ENCODE results near the gene C6orf118. TPM values are rescaled to one million over a fixed set of nuclear protein-coding genes. Genes with fewer than 3 reads are reported as not detected.

Gene C6orf118
- total and polyA plus RNA-seq, 2 of the 13 experiments (the other 11 are each of a cell fraction or from before 2014, with no cell fraction given) = not detected

- Histone ChIP-seq H3K4me1 (ENCODE audit: insufficient read depth, low read length) (no peaks in the 10 kb centered on the region), H4K20me1 (ENCODE audit: insufficient read depth, low read length) (no peaks in the 10 kb centered on the region), H3K27me3 (ENCODE audit: control insufficient read depth in 1 of 2, insufficient read depth in 2 of 2, low read length in 2 of 2) (no peaks in the 10 kb centered on the region), H3K27ac (ENCODE audit: extremely low read length, insufficient read depth, low read length) (no peak overlapping the region), H3K79me2 (ENCODE audit: insufficient read depth, low read length) (no peaks in the 10 kb centered on the region), H3K9ac (ENCODE audit: insufficient read depth, low read depth, low read length) (no peak overlapping the region), H3K36me3 (replicated peaks in 1 of 2; ENCODE audit: control insufficient read depth in 1 of 2, insufficient read depth in 2 of 2, low read length in 2 of 2) (no peaks in the 10 kb centered on the region), H3K4me3 (replicated peaks in 1 of 3; ENCODE audit: insufficient read depth in 1 of 3, low read depth in 2 of 3, low read length in 3 of 3) (no peak overlapping the region), H3K9me3 (ENCODE audit: low read length) (peaks cover 34% of the 10 kb centered on the region), H3K4me2 (ENCODE audit: low read depth, low read length) (no peak overlapping the region), H2AFZ (ENCODE audit: low read length) (no peak overlapping the region)
- WGBS (ENCODE audit: low lambda C conversion rate) = 12% methylated on average over 12 of the region's 12 CpGs
- POLR2A ChIA-PET = no interaction called here
- FAIRE-seq (no peak), DNase-seq (ENCODE audit: low spot score) (no peak), ATAC-seq (no peak)
- in situ Hi-C loops (cut with HindIII; ENCODE audit: extremely low pct_ligation_motif_present, low pct_unique_long_range_greater_than_20kb) = no loop called here
- CTCF ChIA-PET (ENCODE audit: low intra/inter-chr PET ratio, low total read pairs) = no interaction called here
- intact Hi-C loops (cut with micrococcal nuclease; ENCODE audit: unreplicated experiment) = no loop called here
- no TSS peak for BruUV-seq (replicated peaks)
- TF ChIP-seq ZNF790 (CRISPR knock-in tag; IDR thresholded peaks at IDR 0.05; ENCODE audit: borderline replicate concordance) (no peak), EEA1 (CRISPR knock-in tag; IDR thresholded peaks at IDR 0.05; ENCODE audit: borderline replicate concordance) (no peak), ATAD3A (CRISPR knock-in tag; IDR thresholded peaks at IDR 0.05) (no peak), ZNF558 (CRISPR knock-in tag; IDR thresholded peaks at IDR 0.05; ENCODE audit: borderline replicate concordance) (no peak), CBFB (CRISPR knock-in tag; IDR thresholded peaks at IDR 0.05) (no peak), ZBED4 (CRISPR knock-in tag; IDR thresholded peaks at IDR 0.05; ENCODE audit: borderline replicate concordance) (no peak), RERE (CRISPR knock-in tag; IDR thresholded peaks at IDR 0.05; ENCODE audit: low read depth) (no peak)
- TF ChIP-seq, protein P1, sequence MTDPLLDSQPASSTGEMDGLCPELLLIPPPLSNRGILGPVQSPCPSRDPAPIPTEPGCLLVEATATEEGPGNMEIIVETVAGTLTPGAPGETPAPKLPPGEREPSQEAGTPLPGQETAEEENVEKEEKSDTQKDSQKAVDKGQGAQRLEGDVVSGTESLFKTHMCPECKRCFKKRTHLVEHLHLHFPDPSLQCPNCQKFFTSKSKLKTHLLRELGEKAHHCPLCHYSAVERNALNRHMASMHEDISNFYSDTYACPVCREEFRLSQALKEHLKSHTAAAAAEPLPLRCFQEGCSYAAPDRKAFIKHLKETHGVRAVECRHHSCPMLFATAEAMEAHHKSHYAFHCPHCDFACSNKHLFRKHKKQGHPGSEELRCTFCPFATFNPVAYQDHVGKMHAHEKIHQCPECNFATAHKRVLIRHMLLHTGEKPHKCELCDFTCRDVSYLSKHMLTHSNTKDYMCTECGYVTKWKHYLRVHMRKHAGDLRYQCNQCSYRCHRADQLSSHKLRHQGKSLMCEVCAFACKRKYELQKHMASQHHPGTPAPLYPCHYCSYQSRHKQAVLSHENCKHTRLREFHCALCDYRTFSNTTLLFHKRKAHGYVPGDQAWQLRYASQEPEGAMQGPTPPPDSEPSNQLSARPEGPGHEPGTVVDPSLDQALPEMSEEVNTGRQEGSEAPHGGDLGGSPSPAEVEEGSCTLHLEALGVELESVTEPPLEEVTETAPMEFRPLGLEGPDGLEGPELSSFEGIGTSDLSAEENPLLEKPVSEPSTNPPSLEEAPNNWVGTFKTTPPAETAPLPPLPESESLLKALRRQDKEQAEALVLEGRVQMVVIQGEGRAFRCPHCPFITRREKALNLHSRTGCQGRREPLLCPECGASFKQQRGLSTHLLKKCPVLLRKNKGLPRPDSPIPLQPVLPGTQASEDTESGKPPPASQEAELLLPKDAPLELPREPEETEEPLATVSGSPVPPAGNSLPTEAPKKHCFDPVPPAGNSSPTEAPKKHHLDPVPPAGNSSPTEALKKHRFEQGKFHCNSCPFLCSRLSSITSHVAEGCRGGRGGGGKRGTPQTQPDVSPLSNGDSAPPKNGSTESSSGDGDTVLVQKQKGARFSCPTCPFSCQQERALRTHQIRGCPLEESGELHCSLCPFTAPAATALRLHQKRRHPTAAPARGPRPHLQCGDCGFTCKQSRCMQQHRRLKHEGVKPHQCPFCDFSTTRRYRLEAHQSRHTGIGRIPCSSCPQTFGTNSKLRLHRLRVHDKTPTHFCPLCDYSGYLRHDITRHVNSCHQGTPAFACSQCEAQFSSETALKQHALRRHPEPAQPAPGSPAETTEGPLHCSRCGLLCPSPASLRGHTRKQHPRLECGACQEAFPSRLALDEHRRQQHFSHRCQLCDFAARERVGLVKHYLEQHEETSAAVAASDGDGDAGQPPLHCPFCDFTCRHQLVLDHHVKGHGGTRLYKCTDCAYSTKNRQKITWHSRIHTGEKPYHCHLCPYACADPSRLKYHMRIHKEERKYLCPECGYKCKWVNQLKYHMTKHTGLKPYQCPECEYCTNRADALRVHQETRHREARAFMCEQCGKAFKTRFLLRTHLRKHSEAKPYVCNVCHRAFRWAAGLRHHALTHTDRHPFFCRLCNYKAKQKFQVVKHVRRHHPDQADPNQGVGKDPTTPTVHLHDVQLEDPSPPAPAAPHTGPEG (CRISPR knock-in tag; IDR thresholded peaks at IDR 0.05) = no peak
Observed at GRCh38 chr6:165244524-165245247, 64.7 kb downstream of the C6orf118 start.
